ENCODE data around the gene FAM124A.

- TF ChIP-seq CTCF (conservative IDR thresholded peaks at IDR 0.05 in 1 of 2, IDR thresholded peaks at IDR 0.05 in 1 of 2; ENCODE audit: low read depth in 1 of 2, low read length in 2 of 2) (no peak), EZH2 (IDR thresholded peaks at IDR 0.05; ENCODE audit: low read length, missing control alignments) (no peak)
Observed at GRCh38 chr13:51308781-51309180, 86.6 kb downstream of the FAM124A start.

Measured in fibroblast of lung (primary cell).